DOHH2 (cell line): ENCODE results near the gene IGSF6.

Source experiments
- H3F3A ChIP-seq: fragments of 200-600 bp; sonication (generic), shearing (Covaris generic); 2 replicates; pipeline ENCODE4 v1.6.0; 2016; ENCODE audit warnings: antibody characterized with exemption, mild to moderate bottlenecking; ENCODE audit not compliant: control insufficient read depth, insufficient read depth
- H3K27ac ChIP-seq: fragments of 200-600 bp; sonication (generic); 2 replicates; pipeline ENCODE4 v1.5.1; 2014; ENCODE audit warnings: low read depth, mild to moderate bottlenecking, low read length, moderate library complexity
- H3K27me3 ChIP-seq: fragments of 200-600 bp; sonication (generic); 2 replicates; pipeline ENCODE4 v1.6.1; 2014; ENCODE audit warnings: mild to moderate bottlenecking, low read length, mixed read lengths; ENCODE audit not compliant: control insufficient read depth
- H3K36me3 ChIP-seq: fragments of 200-600 bp; sonication (generic); 2 replicates; pipeline ENCODE4 v1.6.1; 2014; ENCODE audit warnings: mild to moderate bottlenecking, low read length, moderate library complexity, mixed read lengths; ENCODE audit not compliant: control insufficient read depth
- H3K4me1 ChIP-seq: fragments of 200-600 bp; sonication (generic); 2 replicates; pipeline ENCODE4 v1.6.1; 2014; ENCODE audit warnings: mild to moderate bottlenecking, low read length, mixed read lengths; ENCODE audit not compliant: control insufficient read depth
- H3K4me2 ChIP-seq: fragments of 200-600 bp; sonication (generic); 2 replicates; pipeline ENCODE4 v1.6.0; 2014; ENCODE audit warnings: mild to moderate bottlenecking, low read length, moderate library complexity
- H3K4me3 ChIP-seq: fragments of 200-600 bp; sonication (generic); 2 replicates; pipeline ENCODE4 v1.5.1; 2014; ENCODE audit warnings: mild to moderate bottlenecking, low read length, mixed read lengths
- H3K79me2 ChIP-seq: fragments of 200-600 bp; sonication (generic); 2 replicates; pipeline ENCODE4 v1.6.1; 2014; ENCODE audit warnings: mild to moderate bottlenecking, low read length, mixed read lengths; ENCODE audit not compliant: control insufficient read depth
- H3K9me2 ChIP-seq: fragments of 200-600 bp; sonication (generic); replicated peaks from 2 replicates; pipeline ENCODE4 v1.6.1; 2014; ENCODE audit warnings: mild to moderate bottlenecking, low read length, mixed read lengths; ENCODE audit not compliant: control insufficient read depth
- H3K9me3 ChIP-seq: fragments of 200-600 bp; sonication (generic); 2 replicates; pipeline ENCODE4 v1.6.1; 2014; ENCODE audit warnings: antibody characterized with exemption, low read length, mixed read lengths; ENCODE audit not compliant: control insufficient read depth, insufficient read depth
- H4K20me1 ChIP-seq: fragments of 200-600 bp; sonication (generic); 2 replicates; pipeline ENCODE4 v1.6.0; 2014; ENCODE audit warnings: low read depth, mild to moderate bottlenecking, antibody characterized with exemption, low read length, moderate library complexity; ENCODE audit not compliant: control insufficient read depth, insufficient read depth
- EZH2phosphoT487 ChIP-seq: fragments of 200-600 bp; sonication (generic); IDR thresholded peaks from 2 replicates; pipeline ENCODE4 v1.6.1; 2017; ENCODE audit warnings: borderline replicate concordance, mild to moderate bottlenecking, antibody characterized with exemption, low read length, moderate library complexity, mixed read lengths
- TF ChIP-seq, protein P1 (sequence below): fragments of 200-600 bp; sonication (generic); IDR thresholded peaks from one replicate; pipeline ENCODE4 v1.5.1; 2014; ENCODE audit warnings: antibody characterized with exemption, mild to moderate bottlenecking, low read depth, low read length; ENCODE audit not compliant: poor library complexity, severe bottlenecking

IGSF6 gene

DNA sequence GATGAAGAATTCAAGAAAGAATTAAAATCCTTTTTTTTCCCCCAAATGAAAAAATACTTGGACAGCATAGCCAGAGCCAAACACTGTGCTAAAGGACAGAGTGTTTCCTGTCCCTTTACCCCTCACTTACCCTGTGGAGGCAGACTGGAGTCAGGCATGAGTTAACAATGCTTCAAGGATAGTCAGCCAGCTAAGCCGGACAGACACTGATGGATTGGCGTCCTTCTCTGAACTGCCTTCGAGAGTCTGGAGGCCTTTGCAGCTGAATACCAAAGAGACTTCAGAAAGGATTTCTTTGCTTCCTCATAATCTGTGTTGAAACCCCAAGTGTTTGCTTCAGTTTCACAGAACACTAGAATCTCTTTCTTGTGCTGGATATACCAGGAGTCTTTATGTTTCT, 48.5 kb downstream of the IGSF6 start:
- H3F3A ChIP-seq: peaks cover 7% of the 10 kb centered on the region; the same call in 1 of the 2 replicates
- peaks cover 21% of the 10 kb centered on the region for H4K20me1 ChIP-seq
- TF ChIP-seq, protein P1, sequence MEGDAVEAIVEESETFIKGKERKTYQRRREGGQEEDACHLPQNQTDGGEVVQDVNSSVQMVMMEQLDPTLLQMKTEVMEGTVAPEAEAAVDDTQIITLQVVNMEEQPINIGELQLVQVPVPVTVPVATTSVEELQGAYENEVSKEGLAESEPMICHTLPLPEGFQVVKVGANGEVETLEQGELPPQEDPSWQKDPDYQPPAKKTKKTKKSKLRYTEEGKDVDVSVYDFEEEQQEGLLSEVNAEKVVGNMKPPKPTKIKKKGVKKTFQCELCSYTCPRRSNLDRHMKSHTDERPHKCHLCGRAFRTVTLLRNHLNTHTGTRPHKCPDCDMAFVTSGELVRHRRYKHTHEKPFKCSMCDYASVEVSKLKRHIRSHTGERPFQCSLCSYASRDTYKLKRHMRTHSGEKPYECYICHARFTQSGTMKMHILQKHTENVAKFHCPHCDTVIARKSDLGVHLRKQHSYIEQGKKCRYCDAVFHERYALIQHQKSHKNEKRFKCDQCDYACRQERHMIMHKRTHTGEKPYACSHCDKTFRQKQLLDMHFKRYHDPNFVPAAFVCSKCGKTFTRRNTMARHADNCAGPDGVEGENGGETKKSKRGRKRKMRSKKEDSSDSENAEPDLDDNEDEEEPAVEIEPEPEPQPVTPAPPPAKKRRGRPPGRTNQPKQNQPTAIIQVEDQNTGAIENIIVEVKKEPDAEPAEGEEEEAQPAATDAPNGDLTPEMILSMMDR: no peak
- TF ChIP-seq EZH2phosphoT487: no peak
- H3K27me3 ChIP-seq: no peaks in the 10 kb centered on the region
- H3K9me2 ChIP-seq: no peaks in the 10 kb centered on the region
- peaks cover 92% of the 10 kb centered on the region for H3K79me2 ChIP-seq
- H3K27ac ChIP-seq: no peak overlapping the region
- peaks cover 15% of the 10 kb centered on the region for H3K36me3 ChIP-seq
- no peaks in the 10 kb centered on the region for H3K9me3 ChIP-seq
- H3K4me2 ChIP-seq: no peak overlapping the region
- H3K4me1 ChIP-seq: peaks cover 34% of the 10 kb centered on the region
- H3K4me3 ChIP-seq: no peak overlapping the region

DNA sequence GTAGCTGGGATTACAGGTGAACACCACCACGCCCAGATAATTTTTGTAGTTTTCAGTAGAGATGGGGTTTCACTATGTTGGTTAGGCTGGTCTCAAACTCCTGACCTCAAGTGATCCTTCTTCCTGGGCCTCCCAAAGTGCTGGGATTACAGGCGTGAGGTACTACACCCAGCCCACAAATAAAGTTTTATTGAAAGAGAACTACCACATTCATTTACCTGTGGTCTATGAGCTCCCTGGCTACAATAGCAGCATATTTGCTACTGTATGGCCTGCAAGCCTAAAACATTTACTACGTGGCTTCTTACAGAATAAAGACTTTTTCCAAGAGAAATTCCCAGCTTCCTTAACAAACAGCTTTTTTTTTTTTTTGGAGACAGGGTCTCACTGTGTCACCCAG, 49.6 kb downstream of the IGSF6 start:
- Histone ChIP-seq H3F3A (peaks cover 7% of the 10 kb centered on the region; the same call in 1 of the 2 replicates), H3K27me3 (no peaks in the 10 kb centered on the region), H3K4me2 (no peak overlapping the region), H3K36me3 (peaks cover 17% of the 10 kb centered on the region), H3K79me2 (peaks cover 83% of the 10 kb centered on the region), H3K4me3 (no peak overlapping the region), H3K9me3 (no peaks in the 10 kb centered on the region), H3K9me2 (no peaks in the 10 kb centered on the region), H3K4me1 (peaks cover 35% of the 10 kb centered on the region), H4K20me1 (peaks cover 21% of the 10 kb centered on the region), H3K27ac (no peak overlapping the region)
- TF ChIP-seq, protein P1: no peak
- no peak for TF ChIP-seq EZH2phosphoT487

DNA sequence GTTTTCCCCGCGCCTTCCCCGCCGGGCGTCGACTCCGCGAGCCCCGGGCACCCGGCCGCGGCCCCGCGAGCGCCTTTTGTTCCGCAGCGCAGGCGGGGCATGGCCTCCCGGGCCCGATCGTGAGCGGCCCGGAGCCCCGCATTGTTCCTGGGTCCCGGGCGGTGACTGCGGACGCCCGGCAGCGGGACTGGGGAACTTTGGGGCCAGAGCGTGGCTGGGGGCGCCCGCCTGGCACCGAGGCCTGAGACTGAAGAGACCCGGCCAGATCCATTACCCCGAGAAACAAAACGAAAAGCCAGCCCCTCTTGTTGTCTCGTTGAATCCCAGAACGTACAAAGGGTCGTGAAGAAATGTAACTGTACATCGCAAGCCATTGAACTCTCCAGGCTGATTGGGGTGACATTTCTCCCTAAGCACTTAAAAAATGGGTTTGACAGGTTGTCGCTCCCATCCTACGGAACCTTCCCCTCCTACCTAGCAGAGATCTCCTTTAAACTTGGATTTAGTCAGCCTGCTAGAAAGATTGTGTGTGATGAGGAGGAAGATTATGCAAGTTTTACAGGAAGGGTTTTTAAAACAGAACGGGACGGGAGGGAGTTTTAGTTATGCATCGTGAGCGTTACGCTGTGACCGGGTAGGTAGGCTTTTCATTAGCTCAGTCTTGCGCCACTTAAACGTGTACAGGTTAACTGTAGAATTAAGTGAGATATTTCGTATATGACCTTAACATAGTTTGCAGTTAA, 52.2 kb downstream of the IGSF6 start:
- peak overlapping the region; percentile 85 for H3K4me2 ChIP-seq
- peaks cover 40% of the 10 kb centered on the region for H3K4me1 ChIP-seq
- peaks cover 7% of the 10 kb centered on the region; the same call in 1 of the 2 replicates for H3F3A ChIP-seq
- H3K9me3 ChIP-seq: no peaks in the 10 kb centered on the region
- peaks cover 17% of the 10 kb centered on the region for H3K36me3 ChIP-seq
- H4K20me1 ChIP-seq: peaks cover 21% of the 10 kb centered on the region
- H3K4me3 ChIP-seq: peak overlapping the region; percentile 95
- TF ChIP-seq, protein P1: no peak
- no peak for TF ChIP-seq EZH2phosphoT487
- no peaks in the 10 kb centered on the region for H3K27me3 ChIP-seq
- peaks cover 58% of the 10 kb centered on the region for H3K79me2 ChIP-seq
- H3K9me2 ChIP-seq: no peaks in the 10 kb centered on the region
- peak overlapping the region; percentile 71 for H3K27ac ChIP-seq
